HG03095 (cell line): ENCODE measurements around the gene HEBP1.

Experiments used
- ATAC-seq: cut with Tn5 transposase; IDR thresholded peaks from one replicate; pipeline ENCODE4 v1.9.1; 2021; ENCODE audit warnings: moderate library complexity; ENCODE audit not compliant: unreplicated experiment

Gene HEBP1

DNA sequence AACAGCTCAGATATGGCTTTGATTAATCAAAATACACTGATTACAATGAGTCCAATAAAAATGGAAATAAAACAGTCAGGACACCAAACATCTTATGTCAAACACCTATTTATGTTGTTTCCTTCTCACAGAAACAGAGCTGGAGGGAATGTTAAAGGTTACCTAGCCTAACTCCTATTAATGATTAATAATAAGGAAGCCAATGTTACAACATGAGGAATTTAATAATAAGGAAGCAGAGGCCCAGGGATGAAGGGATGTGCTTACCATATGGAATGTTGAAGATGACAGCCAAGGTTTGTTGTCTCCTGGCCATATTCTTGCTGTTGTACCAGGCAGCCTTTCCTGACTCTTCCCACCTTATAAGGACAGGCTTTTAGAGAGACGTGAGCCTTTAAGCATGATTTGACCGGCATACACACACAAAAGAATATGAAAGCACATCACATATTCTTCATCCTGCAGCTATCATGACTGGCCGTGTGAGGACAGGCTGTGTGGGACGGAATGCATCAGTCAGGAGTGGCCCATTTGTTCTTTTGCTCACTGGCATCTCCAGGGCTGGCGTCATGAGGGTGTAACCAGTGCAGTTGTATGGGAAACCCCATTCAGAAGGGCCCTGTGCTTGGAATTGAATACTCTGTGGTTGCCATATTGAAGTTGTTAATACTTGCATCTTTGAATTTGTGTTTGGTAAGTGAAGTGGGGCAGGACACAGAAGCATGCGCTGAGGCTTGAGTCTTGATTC, 45.0 kb downstream of the HEBP1 start:
- ATAC-seq, result no peak

DNA sequence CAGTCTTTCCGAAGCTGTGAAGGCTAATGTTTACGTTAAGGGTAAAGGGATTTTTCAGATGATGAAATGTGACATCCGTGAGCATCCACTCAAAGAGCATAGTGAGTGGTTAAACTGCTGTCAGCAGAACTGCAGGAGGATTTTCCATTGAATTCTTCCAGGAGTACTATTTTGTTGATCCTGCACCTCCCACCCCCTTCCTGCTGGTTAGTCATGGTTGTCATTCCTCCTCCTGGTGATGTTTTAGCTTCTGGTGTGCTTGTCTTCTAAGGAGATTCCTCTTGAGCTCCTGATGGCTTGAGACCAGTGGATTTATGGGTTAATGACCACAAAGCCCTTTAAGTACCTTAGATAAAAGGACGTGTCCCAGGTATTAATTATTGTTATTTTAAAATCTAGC, 45.7 kb downstream of the HEBP1 start:
- ATAC-seq, result no peak

DNA sequence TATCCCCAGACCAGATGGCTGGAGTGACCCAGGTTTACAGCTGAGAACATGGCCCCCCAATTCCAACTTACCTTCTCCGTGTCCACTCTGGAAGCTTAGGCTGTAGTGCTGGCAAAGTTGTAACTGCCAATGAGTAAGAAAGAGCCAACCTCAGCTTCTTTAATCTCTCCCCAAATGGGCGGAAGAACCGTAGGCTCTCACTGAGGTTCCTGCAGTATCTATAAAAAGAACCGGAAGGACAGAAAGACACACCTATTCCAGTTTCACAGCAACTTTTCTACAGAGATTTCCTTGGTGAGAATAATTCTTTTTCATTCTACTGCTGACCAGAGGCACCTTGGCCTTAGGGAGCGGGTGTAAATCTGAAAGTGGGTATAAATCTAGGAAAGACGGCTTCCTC, 48.0 kb downstream of the HEBP1 start, which contains the start of gene GPRC5D:
GPRC5D (minus strand) TSS at position 135 of the 400 bp plus-strand sequence. CDS start 1,786 bp downstream, outside the sequence.
- no peak for ATAC-seq

DNA sequence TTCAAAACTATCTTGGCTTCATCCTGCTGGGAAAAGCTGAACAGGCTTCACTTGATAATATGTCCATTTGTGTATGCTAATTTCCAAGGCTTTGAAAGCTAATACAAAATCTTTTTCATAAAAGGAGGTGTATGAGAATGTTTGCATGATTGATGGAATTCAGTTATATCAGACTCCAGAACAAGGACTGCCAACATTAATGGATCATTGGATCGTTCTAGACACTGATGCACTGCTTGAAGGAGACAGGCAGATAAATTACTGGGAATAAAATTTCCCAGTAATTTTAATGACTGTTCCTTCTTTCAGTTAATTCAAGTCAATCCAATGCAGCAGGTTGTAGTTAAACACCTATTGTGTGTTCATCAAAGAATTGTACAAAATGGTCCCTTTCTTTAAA, 48.6 kb downstream of the HEBP1 start:
- no peak for ATAC-seq

DNA sequence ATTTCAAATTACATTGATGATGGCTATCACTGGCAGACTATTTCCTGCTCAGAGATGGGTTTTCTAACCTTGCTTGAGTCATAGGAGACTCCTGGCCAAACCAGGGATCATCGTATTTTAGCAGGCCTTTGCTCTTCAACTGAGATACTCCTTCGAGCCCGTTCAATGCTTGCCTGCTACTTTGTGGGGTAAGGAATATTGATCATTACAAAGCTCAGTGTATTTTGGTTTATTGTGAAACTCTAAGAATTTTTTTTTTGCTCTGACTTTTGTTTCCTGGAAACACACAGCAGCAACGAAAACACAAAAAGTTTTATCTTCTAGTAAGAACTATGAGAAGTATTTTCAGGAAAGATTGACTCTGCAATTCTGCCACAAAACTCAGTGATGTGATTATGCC, 52.2 kb downstream of the HEBP1 start:
- ATAC-seq, result no peak

DNA sequence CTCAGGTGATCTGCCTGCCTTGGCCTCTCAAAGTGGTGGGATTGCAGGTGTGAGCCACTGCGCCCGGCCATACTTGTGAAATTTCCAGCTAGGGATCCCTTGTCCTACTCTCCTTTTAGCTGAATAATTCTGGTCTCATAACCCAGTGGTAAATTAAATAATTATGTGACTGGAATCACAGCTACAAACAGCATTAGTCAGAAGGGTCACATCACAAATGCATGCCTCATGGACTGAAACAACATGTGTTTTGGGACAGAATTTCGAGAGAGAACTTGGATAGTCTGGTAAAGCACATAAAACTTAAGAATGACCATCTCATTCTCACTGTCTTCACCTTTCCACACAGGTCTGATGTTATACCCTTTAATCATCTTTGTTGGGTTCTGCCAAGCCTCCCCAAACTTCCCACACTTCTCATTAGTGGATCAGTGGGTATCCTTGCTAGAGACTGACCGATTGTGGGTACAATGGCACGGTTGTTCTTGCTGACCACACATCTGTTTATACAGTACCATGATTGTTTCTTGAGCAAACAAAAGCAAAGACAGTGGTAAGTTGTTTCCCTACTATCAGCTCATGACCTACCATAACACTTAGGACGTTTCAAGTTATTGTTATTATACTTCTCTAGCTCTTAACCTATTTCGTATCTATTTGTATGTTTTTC, 53.2 kb downstream of the HEBP1 start:
- no peak for ATAC-seq

DNA sequence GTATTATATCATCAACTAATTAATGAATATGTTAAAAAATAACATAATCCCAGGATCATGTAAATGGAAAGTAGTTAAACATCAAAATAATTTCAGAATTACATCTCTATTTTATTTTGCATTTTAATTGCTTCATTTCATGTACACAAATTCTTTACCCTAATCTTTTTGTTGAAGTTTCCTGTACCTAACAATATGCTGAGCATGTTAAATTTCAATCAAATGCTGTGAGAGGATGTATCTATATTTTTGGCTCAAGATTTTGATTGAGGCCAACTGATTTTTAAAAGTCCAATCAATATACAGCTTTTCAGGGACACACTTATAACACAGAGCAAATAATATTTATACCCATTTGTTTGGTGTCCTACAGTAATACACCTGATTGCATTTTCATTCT, 54.5 kb downstream of the HEBP1 start:
- no peak for ATAC-seq

DNA sequence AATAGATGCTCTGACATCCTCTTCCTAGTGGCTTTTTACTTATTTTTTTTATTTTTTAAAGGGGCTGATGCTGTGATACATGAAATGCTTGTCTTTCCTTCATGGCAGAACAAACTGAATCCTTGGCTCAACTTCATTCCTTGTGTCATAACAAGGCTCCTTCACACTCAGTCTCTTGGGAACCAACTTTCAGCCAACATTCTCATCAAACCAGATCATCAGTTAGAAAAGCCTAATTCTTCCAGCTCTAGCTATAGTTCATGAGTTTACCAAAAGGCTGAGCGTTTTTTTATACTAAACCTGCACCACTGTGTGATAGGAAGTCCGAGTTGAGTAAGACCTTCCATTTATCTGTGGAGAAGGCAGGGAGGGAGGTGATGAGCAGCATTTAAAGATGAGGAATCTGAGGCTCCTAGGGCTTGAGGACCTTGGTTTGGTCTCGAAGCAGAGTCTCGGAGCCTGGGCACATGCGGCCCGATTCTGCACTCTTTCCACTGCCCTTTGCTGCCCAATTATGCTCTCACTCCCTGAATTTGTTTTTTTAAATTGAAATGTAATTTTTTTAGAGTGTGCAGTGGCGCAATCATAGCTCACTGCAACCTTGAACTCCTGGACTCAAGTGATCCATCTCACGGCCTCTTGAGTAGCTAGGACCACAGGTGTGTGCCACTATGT, 56.3 kb downstream of the HEBP1 start:
- ATAC-seq, result no peak

DNA sequence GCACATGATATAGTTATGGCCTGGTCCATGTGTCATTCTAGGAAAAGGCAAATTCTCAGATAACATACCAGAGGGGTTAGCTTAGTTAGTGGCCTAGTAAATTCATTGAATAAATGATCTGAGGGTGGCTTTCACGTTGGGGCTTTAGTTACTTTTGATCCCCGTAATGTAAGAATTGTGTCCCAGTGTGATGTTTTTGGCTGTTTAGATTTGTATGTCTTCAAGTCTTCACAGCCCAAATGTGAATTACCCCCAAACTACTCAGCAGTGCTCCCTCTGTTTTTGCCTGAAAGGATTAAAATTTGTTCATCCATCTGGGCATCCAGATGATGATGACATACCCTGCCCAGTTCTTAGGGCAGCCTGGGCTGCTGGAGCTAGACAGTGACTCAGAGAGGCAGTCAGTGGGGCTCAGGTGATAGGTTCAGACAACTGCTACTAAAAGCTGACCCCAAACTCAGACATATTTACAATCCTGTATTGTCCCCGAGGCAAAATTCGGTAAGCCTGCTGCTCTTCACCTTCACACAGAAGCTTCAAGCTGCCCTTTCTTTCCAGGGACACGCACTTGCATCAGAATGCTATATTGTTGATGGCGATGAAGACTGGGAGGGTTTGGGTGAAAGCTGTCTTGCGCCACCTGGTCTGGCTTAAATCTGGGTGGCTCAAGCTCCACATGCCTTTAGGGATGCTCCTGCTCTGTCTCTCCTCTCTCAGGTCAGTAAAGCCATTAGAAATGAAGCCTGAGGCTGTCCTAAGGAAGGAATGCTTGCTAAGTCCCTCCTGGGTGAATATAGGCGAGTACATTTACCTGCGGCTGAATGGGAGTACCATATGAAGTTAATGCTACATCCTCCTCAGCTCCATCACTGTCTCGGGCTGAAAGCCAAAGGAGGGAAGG, 58.4 kb downstream of the HEBP1 start:
- ATAC-seq, result no peak

DNA sequence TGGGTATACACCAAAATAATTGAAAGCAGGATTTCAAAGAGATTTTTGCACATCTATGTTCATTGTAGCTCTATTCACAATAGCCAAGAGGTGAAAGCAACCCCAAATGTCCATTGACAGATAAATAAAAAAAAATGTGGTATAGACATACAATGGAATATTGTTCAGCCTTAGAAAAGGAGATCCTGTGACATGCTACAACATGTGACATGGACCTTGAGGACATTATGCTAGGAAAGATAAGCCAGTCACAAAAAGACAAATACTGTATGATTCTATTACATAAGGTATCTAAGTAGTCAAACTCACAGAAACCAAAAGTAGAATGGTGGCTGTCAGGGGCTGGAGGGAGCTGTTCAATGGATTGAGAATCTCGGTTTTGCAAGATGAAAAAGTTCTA, 60.2 kb downstream of the HEBP1 start:
- no peak for ATAC-seq

DNA sequence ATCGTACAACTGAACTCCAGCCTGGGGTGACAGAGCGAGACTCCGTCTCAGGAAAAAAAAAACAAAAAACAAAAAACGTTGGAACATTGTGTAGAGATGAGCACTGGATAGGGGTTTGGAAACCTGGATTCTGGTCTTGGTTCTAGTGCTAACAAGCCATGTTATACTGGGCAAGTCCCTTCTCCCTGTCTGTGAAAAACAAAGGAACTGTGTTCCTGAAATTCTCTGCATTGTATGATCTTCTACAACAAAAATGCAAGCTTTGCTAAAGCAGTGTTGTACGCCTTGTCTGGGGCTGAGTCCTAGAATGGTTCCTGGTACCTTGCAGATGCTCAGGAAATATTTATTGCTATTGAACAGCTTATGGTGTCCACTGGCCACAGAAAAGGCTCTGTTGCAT, 61.5 kb downstream of the HEBP1 start:
- ATAC-seq, result no peak

DNA sequence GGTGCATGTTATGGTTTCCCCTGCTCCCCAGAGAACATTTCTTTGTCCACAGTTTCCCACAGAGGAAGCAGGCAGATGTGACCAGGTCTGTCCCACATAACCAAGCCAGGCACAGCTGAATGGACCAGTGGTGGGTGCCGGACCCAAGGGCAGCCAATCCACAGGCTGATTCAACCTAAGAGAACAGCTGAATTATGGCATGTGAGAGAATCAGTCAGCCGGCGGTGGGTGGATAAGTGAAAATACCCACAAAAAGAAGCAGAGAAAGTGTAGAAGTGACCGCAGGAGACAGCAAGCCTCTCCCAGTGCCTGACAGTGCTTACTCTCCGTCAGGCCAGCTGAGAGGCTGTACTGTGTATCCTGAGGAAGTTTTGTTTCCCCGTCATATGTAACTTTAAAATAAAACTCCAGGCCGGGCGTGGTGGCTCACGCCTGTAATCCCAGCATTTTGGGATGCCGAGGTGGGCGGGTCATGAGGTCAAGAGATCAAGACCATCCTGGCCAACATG, 63.0 kb downstream of the HEBP1 start:
- no peak for ATAC-seq

DNA sequence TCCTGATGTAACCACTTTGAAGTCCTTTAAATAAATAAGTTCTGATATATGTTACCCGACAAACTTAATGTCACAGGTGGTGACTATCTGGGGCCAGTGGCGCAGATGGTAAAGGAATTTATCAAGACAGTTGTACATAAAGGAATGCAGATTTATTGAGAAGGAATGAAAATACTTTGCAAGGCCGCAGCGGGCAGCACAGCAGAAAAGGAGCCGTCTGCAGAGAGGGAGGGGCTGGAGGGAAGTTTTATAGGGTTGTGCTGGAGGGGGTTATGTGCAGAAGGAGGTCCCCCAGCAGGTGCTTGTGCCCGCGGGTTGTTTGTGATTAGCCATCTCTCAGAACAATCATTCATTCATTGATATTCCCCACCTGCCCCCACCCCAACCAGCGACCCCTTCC, 65.5 kb downstream of the HEBP1 start:
- ATAC-seq, result no peak

DNA sequence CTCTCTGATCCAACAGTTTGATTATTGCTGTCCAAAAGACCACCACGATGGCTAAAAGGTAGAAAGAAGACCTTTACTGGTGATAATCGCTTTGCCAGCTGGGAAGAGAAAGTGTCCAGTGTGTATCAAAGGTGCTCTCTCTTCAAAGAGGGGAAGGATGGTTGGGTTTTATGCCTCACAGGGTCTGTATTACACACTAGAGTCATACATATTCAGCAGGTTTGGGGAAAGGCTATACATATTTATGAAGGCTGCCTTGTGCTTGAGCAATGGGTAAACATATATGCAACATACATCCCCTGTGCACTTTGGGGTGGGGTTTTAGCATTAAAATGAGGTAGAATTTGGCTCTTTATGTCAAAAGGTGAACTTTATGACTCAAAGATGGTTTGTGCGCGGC, 66.3 kb downstream of the HEBP1 start:
- ATAC-seq, result no peak

DNA sequence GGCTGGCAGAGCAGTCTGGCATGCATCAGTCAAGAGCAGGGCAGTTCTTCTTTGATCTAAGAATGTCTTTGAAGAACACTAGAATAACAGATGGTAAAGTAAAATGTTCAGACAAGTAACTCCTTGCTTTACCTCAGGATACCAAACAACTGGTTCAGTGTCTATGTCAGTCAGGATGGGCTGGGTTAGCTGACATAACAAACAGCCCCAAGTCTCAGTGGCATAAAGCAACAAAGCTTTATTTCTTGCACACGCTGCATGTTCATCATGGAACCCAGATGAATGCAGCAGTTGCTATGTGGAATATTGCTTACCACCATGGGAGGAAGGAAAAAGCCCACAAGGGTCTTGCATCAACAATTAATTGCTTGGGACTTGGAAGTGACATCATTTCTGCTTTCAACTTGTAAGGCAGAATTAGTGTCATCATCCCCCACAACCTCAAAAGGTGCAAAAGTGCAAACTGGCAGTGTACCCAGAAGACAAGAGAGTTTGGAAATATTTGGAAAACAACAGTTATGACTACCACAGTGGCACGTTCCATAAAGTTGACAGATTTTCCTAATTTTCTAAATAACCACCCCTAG, 69.3 kb downstream of the HEBP1 start:
- ATAC-seq, result no peak

DNA sequence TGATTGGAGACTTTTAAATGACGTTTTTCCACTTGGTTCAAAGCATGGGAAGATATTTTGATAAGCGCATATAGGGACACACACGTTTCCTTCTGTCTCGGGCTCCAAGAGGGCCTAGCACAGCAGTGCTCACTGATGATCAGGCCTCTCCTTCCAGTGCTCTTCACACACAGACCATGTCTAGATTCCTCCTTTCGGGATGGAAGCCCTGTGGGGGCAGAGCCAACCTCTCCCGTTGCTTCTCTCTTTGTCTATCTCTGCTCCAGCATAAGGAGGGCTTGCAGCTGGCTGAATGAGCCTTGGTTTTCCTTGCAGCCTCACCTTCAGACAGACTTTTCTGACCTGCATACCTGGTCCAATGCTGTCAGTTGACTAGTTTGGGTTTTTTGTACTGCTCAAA, 70.4 kb downstream of the HEBP1 start:
- ATAC-seq, result no peak

DNA sequence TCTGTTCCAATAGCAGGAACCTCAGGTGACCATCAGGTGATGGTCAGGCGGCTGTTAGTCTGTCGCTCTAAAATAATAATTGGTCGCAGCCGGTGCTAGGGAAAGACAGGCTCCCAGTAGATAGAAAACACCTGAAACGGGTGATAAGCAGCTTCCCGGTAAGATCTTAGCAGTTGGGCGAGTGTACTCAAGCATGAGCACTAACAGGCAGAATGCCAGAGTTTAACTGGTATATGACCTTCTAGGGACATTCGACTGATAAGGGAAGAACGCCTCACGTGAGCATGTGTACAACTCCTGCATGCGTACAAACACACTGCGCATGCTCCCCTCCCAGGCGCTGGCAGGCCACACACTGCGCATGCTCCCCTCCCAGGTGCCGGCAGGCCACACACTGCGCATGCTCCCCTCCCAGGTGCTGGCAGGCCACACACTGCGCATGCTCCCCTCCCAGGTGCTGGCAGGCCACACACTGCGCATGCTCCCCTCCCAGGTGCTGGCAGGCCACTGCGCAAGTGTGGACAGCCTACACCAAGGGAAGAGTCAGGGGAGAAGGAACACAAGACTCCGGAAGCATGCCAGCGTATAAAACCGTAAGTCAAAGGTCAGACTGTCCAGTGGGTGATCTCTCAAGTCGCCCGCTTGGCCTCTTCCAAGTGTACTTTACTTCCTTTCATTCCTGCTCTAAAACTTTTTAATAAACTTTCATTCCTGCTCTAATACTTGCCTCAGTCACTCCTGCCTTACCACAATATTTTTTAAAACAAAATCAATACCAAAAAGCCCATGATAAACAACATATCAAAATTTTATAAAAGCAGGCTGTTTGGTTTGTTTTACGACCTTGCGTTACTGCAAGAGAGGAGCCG, 72.6 kb downstream of the HEBP1 start:
- no peak for ATAC-seq

DNA sequence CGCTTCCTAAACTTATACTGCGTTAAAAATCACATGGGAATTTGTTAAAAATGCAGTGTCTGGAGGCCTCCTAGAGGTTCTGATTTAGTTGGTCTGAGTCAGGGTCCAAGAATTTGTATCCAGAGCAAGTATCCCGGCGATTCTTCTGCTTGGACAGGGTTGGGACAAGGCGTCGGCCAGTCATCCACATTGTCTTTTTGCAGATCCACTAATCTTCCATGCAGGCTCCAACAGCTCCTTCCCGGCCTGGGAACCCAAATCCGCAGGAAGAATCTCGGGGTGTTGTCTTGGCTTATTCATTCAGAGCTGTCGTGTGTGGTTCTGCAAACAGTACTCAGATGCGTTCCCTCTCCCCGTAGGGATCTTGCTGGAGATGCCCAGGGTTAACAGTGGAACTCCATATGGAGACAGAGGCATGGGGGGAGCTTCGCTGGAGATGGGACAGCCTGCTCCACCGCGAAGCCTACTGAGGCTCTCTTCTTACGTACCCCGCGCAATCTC, 73.4 kb downstream of the HEBP1 start:
- no peak for ATAC-seq

DNA sequence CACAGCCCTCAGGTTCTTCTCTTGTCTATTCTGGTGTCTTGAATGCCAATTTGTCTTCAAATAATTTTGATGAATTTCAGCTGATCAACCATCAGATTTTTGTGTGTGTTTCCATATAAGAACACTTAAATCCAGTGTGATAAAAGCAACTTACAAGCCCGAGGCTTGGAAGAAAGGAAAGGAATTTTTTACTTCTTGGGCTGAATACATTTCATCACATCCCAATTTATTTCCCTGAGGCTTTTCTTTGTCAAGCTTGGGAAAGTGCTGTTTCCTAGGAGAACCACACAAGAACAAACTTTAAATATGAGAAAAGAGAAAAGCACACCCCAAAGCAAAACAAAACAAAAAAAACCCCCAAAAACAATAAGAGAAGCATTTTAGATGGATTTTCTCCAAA, 74.7 kb downstream of the HEBP1 start:
- no peak for ATAC-seq
